Keratinocyte (primary cell): ENCODE measurements around the gene GPX4. TPM values are rescaled to one million over a fixed set of nuclear protein-coding genes. Genes with fewer than 3 reads are reported as not detected.

Experiments
- DNase-seq: peaks from one replicate; pipeline ENCODE4 v3.0.0-alpha.2; 2011; ENCODE audit warnings: low read depth, missing footprints, low spot score
- FAIRE-seq: peaks from 2 replicates; lab custom pipeline; 2011; peaks lifted over from hg19 to GRCh38; lab: Jason Lieb, UNC
- H2AFZ ChIP-seq: 2 replicates; pipeline ENCODE4 v1.6.0; 2012; ENCODE audit warnings: low read length, control low read depth, inconsistent platforms; ENCODE audit not compliant: control insufficient read depth
- H3K27ac ChIP-seq: 2 replicates; pipeline ENCODE4 v1.5.1; 2011; ENCODE audit warnings: low read length; ENCODE audit not compliant: control insufficient read depth, insufficient read depth
- H3K27me3 ChIP-seq: 3 replicates; pipeline ENCODE4 v1.6.0; 2011; ENCODE audit warnings: low read length; ENCODE audit not compliant: control insufficient read depth, insufficient read depth; ENCODE audit errors: extremely low read depth
- H3K36me3 ChIP-seq, 2 experiments: 2 replicates in 1 of 2; 3 replicates in 1 of 2; pipeline ENCODE4 v1.5.1; 2011; ENCODE audit warnings: low read length in 2 of 2, mild to moderate bottlenecking in 1 of 2; ENCODE audit not compliant: control insufficient read depth in 2 of 2, insufficient read depth in 2 of 2; ENCODE audit errors: extremely low read depth in 1 of 2
- H3K4me1 ChIP-seq: 3 replicates; pipeline ENCODE4 v1.5.1; 2011; ENCODE audit warnings: low read length; ENCODE audit not compliant: control insufficient read depth, insufficient read depth; ENCODE audit errors: extremely low read depth
- H3K4me2 ChIP-seq: 3 replicates; pipeline ENCODE4 v1.6.0; 2011; ENCODE audit warnings: low read depth, low read length; ENCODE audit not compliant: control insufficient read depth, insufficient read depth; ENCODE audit errors: extremely low read depth
- H3K4me3 ChIP-seq, 3 experiments: fragments of 200-600 bp in 1 of 3; sonication (generic) in 1 of 3; 2 replicates in 2 of 3; 3 replicates in 1 of 3; pipeline ENCODE4 v1.5.1; 2011 to 2016; ENCODE audit warnings: low read length in 3 of 3, mild to moderate bottlenecking in 3 of 3, control low read depth in 2 of 3, inconsistent platforms in 1 of 3, low read depth in 1 of 3, mixed read lengths in 1 of 3, mixed run types in 1 of 3, moderate library complexity in 1 of 3; ENCODE audit not compliant: control insufficient read depth in 2 of 3, insufficient read depth in 2 of 3; ENCODE audit errors: extremely low read depth in 1 of 3
- H3K79me2 ChIP-seq: 2 replicates; pipeline ENCODE4 v1.6.0; 2012; ENCODE audit warnings: low read length; ENCODE audit not compliant: control insufficient read depth, insufficient read depth
- H3K9ac ChIP-seq: 3 replicates; pipeline ENCODE4 v1.6.0; 2011; ENCODE audit warnings: low read length; ENCODE audit not compliant: control insufficient read depth, insufficient read depth; ENCODE audit errors: extremely low read depth
- H3K9me1 ChIP-seq: 3 replicates; pipeline ENCODE4 v1.6.0; 2011; ENCODE audit warnings: low read length; ENCODE audit not compliant: control insufficient read depth, insufficient read depth; ENCODE audit errors: extremely low read depth
- H3K9me3 ChIP-seq: 2 replicates; pipeline ENCODE4 v1.5.1; 2012; ENCODE audit warnings: low read depth, low read length; ENCODE audit not compliant: control insufficient read depth
- H4K20me1 ChIP-seq: 3 replicates; pipeline ENCODE4 v1.6.0; 2011; ENCODE audit warnings: low read length; ENCODE audit not compliant: control insufficient read depth, insufficient read depth; ENCODE audit errors: extremely low read depth
- CTCF ChIP-seq, 3 experiments: IDR thresholded peaks in 1 of 3; conservative IDR thresholded peaks in 1 of 3; optimal IDR thresholded peaks in 1 of 3; 2 replicates in 2 of 3; 3 replicates in 1 of 3; pipeline versions ENCODE3 to v1.5.1; 2011; ENCODE audit warnings: low read length in 3 of 3, mild to moderate bottlenecking in 3 of 3, moderate library complexity in 2 of 3, control low read depth in 1 of 3, inconsistent platforms in 1 of 3; ENCODE audit not compliant: insufficient read depth in 2 of 3; ENCODE audit errors: extremely low read depth in 1 of 3
- EZH2 ChIP-seq: IDR thresholded peaks from one replicate; pipeline ENCODE4 v1.6.1; 2012; ENCODE audit warnings: inconsistent platforms, mild to moderate bottlenecking, low read length, moderate library complexity
- dilution Hi-C: fragments of 300-500 bp; cut with MboI; formaldehyde crosslinking; loops from one replicate; pipeline ENCODE4 v1.7.0; 2020; ENCODE audit warnings: low sequenced_read_pairs; ENCODE audit not compliant: extremely low pct_ligation_motif_present
- polyA plus RNA-seq, 5 experiments: library from polyadenylated mRNA; depleted of rRNA in 3 of 5; stranded (reverse) in 3 of 5; stranded (forward) in 1 of 5; unstranded in 1 of 5; fragments of >200 nt; gene quantifications; 1 replicate in 1 of 5; 2 replicates in 3 of 5; 3 replicates in 1 of 5; pipeline versions ENCODE4 v1.2.1 to v1.2.3, GENCODE V29; 2011 to 2012; ENCODE audit warnings: missing spikeins in 2 of 5, low read depth in 1 of 5, low replicate concordance in 1 of 5

Gene GPX4
- polyA plus RNA-seq, 1 donor (not counting 4 experiments of a cell fraction or from before 2014, with no cell fraction given), result 193 TPM

GRCh38 chr19:1065606-1066109 is 38.1 kb upstream of the GPX4 start:
- H3K9me3 ChIP-seq, result no peaks in the 10 kb centered on the region
- H4K20me1 ChIP-seq, result no peaks in the 10 kb centered on the region
- no peak overlapping the region for H2AFZ ChIP-seq
- TF ChIP-seq EZH2, result no peak
- TF ChIP-seq CTCF (optimal IDR thresholded peaks at IDR 0.05 in 1 of 3, IDR thresholded peaks at IDR 0.05 in 1 of 3, conservative IDR thresholded peaks at IDR 0.05 in 1 of 3; ENCODE audit: extremely low read depth in 1 of 3, insufficient read depth in 2 of 3, low read length in 3 of 3), result no peak
- H3K79me2 ChIP-seq, result no peaks in the 10 kb centered on the region
- H3K36me3 ChIP-seq, result peaks cover 0 to 5% of the 10 kb centered on the region in 2 experiments
- H3K27me3 ChIP-seq, result peaks cover 12% of the 10 kb centered on the region
- no peak overlapping the region for H3K4me3 ChIP-seq
- H3K9me1 ChIP-seq, result no peaks in the 10 kb centered on the region
- no peak overlapping the region for H3K9ac ChIP-seq
- dilution Hi-C loops, result no loop called here
- peaks cover 24% of the 10 kb centered on the region for H3K4me1 ChIP-seq
- no peak overlapping the region for H3K4me2 ChIP-seq
- DNase-seq, result no peak
- H3K27ac ChIP-seq, result no peak overlapping the region
- peak; percentile 57 for FAIRE-seq

GRCh38 chr19:1066251-1066747 is 37.5 kb upstream of the GPX4 start:
- DNase-seq, result no peak
- TF ChIP-seq CTCF (optimal IDR thresholded peaks at IDR 0.05 in 1 of 3, IDR thresholded peaks at IDR 0.05 in 1 of 3, conservative IDR thresholded peaks at IDR 0.05 in 1 of 3; ENCODE audit: extremely low read depth in 1 of 3, insufficient read depth in 2 of 3, low read length in 3 of 3) (no peak), EZH2 (no peak)
- Histone ChIP-seq H3K4me2 (peak overlapping the region; percentile 62), H3K4me3 (no peak overlapping the region), H3K9me3 (no peaks in the 10 kb centered on the region), H3K79me2 (no peaks in the 10 kb centered on the region), H3K27ac (no peak overlapping the region), H3K36me3 (peaks cover 0 to 5% of the 10 kb centered on the region in 2 experiments), H3K9me1 (no peaks in the 10 kb centered on the region), H4K20me1 (no peaks in the 10 kb centered on the region), H3K9ac (no peak overlapping the region), H3K4me1 (peaks cover 24% of the 10 kb centered on the region), H3K27me3 (peaks cover 17% of the 10 kb centered on the region), H2AFZ (no peak overlapping the region)
- dilution Hi-C loops, result no loop called here
- no peak for FAIRE-seq
